Stimulated activated CD4-positive, alpha-beta T cell treated with anti-CD3 and anti-CD28 coated beads, Interleukin-1b, Interleukin-23, amount 100 ng/mL, for 48 hours (primary cell): ENCODE measurements around the gene PIGH.
"Not testable (repeated sequence)": the region's sequence is repeated elsewhere in the genome, so short reads cannot be mapped to it uniquely, and the experiment has no call there.

Source experiments
- DNase-seq: peaks from one replicate; pipeline ENCODE4 v3.0.0-alpha.2; 2020

The PIGH gene

DNA sequence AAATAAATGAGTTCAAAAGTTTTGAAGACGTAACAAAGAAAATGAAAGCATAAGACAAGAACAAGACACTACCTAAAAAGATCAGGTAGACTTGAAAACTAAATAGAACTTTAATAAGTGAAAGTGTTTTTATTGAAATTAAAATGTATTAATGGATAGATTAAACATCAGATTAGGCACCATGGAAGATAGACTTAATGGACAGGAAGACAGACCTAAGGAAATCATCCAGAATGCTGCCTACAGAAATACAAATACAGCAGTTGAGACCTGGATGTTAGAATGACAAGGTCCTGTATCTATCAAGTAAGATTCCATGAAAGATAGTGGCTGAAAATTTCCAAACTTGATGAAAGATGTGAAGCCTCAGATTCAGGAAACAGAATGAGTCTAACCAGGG is 55.5 kb downstream of the PIGH start:
- DNase-seq, result no peak

DNA sequence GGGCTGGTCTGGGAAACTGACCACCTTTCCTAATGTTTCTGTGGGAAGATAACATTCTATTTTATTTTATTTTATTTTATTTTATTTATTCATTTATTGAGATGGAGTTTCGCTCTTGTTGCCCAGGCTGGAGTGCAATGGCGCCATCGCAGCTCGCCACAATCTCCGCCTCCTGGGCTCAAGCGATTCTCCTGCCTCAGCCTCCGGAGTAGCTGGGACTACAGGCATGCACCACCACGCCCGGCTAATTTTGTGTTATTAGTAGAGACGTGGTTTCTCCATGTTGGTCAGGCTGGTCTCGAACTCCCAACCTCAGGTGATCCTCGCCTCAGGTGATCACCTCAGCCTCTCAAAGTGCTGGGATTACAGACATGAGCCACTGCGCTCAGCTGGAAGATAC is 57.4 kb downstream of the PIGH start:
- DNase-seq, result not testable (repeated sequence)

DNA sequence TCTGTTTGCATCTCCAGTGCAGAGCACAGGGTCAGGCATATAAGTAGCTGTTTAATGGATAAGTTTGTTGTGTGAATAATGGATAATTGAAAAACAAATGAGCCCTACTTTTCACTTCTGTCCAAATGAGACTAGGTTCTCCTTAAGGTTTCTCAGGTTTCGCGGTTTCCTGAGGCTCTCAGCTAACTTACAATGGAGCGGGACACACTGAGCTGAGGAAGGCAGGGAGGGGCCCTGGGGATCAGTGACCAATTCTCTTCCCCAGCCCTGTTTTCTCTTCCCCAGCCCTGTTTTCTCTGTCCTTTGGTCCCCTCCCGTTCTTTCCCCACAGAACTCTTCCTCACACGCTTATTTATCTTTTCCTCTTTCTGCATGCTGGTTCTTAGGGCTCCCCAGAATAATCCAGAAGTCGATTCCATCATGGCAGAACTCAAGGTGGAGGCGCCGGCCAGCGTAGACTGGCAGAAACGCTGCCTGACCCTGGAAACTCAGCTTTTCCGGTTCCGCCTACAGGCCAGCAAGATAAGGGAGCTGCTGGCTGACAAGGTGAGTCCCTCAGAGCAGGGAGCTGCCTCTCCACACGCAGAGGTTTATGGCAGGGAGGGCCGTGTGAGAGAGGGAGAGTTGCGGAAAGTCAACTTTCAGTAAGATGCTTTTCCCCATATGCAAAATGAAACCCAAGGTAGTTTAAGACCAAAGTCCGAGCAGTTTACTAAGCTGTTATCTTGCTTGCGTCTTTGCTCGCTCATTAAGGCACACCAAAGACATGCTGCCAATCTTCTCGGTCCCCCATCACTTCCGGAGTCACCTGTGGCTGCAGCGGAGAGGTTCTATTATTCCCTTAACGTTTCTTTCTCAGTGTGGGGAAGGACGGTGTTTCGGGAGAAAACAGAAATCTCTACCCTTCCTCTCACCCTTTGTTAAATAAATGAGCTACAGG is 58.4 kb downstream of the PIGH start:
- DNase-seq, result no peak
